PC-3 (cell line): Measurements from ENCODE around the gene SYT1. TPM values are rescaled to one million over a fixed set of nuclear protein-coding genes. Genes with fewer than 3 reads are reported as not detected.

ENCODE experiments used
- ATAC-seq: fragments of 200-7000 bp; cut with Tn5 transposase; 2 replicates; pipeline ENCODE4 v1.9.1; 2020; ENCODE audit warnings: mild to moderate bottlenecking, moderate library complexity
- BruUV-seq: library from RNA; stranded (reverse); fragments of 400-500 nt; replicated peaks from 2 replicates; lab custom pipeline; 2021; lab: Mats Ljungman, UMichigan
- CTCF ChIA-PET: fragments of 300-600 bp; sonication (Branson Sonifier 250); formaldehyde crosslinking; loops from one replicate; lab custom pipeline; 2022; ENCODE audit warnings: antibody characterized with exemption; lab: Charles Lee
- POLR2A ChIA-PET: fragments of 300-600 bp; sonication (Branson Sonifier 250); formaldehyde crosslinking; loops from one replicate; lab custom pipeline; 2022; ENCODE audit warnings: antibody characterized with exemption; ENCODE audit not compliant: unreplicated experiment; lab: Charles Lee
- DNase-seq: peaks from one replicate; pipeline ENCODE4 v3.0.0-alpha.2; 2015
- H2AFZ ChIP-seq: fragments of 300-600 bp; sonication (generic); 2 replicates; pipeline ENCODE4 v1.6.0; 2016; ENCODE audit warnings: antibody characterized with exemption, low read length
- H3F3A ChIP-seq: fragments of 300-600 bp; sonication (generic); one replicate; pipeline ENCODE4 v1.6.0; 2017; ENCODE audit warnings: antibody characterized with exemption, low read length, control low read depth, mild to moderate bottlenecking; ENCODE audit not compliant: unreplicated experiment
- H3K27ac ChIP-seq: fragments of 300-600 bp; sonication (generic); 2 replicates; pipeline ENCODE4 v1.5.1; 2016; ENCODE audit warnings: mild to moderate bottlenecking, low read length
- H3K27me3 ChIP-seq: fragments of 300-600 bp; sonication (generic); 2 replicates; pipeline ENCODE4 v1.6.1; 2016; ENCODE audit warnings: low read length, mixed read lengths
- H3K36me3 ChIP-seq: fragments of 300-600 bp; sonication (generic); 2 replicates; pipeline ENCODE4 v1.6.1; 2016; ENCODE audit warnings: low read depth, mixed run types, low read length, mixed read lengths
- H3K4me1 ChIP-seq: fragments of 300-600 bp; sonication (generic); 2 replicates; pipeline ENCODE4 v1.5.1; 2016; ENCODE audit warnings: low read length; ENCODE audit not compliant: insufficient read depth
- H3K4me2 ChIP-seq: fragments of 300-600 bp; sonication (generic); 2 replicates; pipeline ENCODE4 v1.6.0; 2016; ENCODE audit warnings: low read length
- H3K4me3 ChIP-seq: fragments of 300-600 bp; sonication (generic); 2 replicates; pipeline ENCODE4 v1.5.1; 2016; ENCODE audit warnings: mild to moderate bottlenecking, low read length, mixed read lengths
- H3K79me2 ChIP-seq: fragments of 300-600 bp; sonication (generic); 2 replicates; pipeline ENCODE4 v1.6.1; 2017; ENCODE audit warnings: low read length, mixed read lengths
- H3K9ac ChIP-seq: fragments of 300-600 bp; sonication (generic); 2 replicates; pipeline ENCODE4 v1.6.0; 2016; ENCODE audit warnings: mild to moderate bottlenecking, low read length
- H3K9me2 ChIP-seq: fragments of 300-600 bp; sonication (generic); replicated peaks from 2 replicates; pipeline ENCODE4 v1.6.1; 2016; ENCODE audit warnings: mixed run types, low read length, mixed read lengths
- H3K9me3 ChIP-seq: fragments of 300-600 bp; sonication (generic); 2 replicates; pipeline ENCODE4 v1.6.1; 2016; ENCODE audit warnings: low read length, mixed read lengths
- H4K20me1 ChIP-seq: fragments of 300-600 bp; sonication (generic); 2 replicates; pipeline ENCODE4 v1.6.1; 2016; ENCODE audit warnings: low read length, mixed read lengths
- CTCF ChIP-seq: fragments of 300-600 bp; sonication (generic); conservative IDR thresholded peaks from 2 replicates; pipeline ENCODE4 v1.5.1; 2017; ENCODE audit warnings: antibody characterized with exemption, low read depth, mild to moderate bottlenecking, low read length
- EZH2 ChIP-seq: fragments of 300-600 bp; sonication (generic); IDR thresholded peaks from one replicate; pipeline ENCODE4 v1.6.1; 2017; ENCODE audit warnings: antibody characterized with exemption, mild to moderate bottlenecking, low read length; ENCODE audit not compliant: unreplicated experiment
- EZH2phosphoT487 ChIP-seq: fragments of 300-600 bp; sonication (generic); IDR thresholded peaks from 2 replicates; pipeline ENCODE4 v1.6.1; 2018; ENCODE audit warnings: mild to moderate bottlenecking, antibody characterized with exemption, low read length, borderline replicate concordance
- intact Hi-C: fragments of 100-400 bp; cut with micrococcal nuclease; formaldehyde crosslinking; loops from 2 replicates; pipeline ENCODE4 v1.9.0; 2023
- total RNA-seq: library from RNA; depleted of rRNA; stranded (reverse); fragments of >200 nt; gene quantifications from 2 replicates; pipeline ENCODE4 v1.2.3, GENCODE V29; 2014

SYT1 gene
- total RNA-seq, 1 experiment from 2014 or later, result 0.51 TPM

GRCh38 chr12:78958941-78959340 lies 94.4 kb downstream of the SYT1 start:
- no peaks in the 10 kb centered on the region for H3F3A ChIP-seq
- H3K9me3 ChIP-seq, result no peaks in the 10 kb centered on the region
- no peaks in the 10 kb centered on the region for H4K20me1 ChIP-seq
- H3K9me2 ChIP-seq, result no peaks in the 10 kb centered on the region
- POLR2A ChIA-PET, result no interaction called here
- H2AFZ ChIP-seq, result no peak overlapping the region
- intact Hi-C loops, result no loop called here
- TF ChIP-seq CTCF (no peak), EZH2 (no peak), EZH2phosphoT487 (no peak)
- DNase-seq, result no peak
- no TSS peak for BruUV-seq
- H3K4me3 ChIP-seq, result no peak overlapping the region
- H3K27me3 ChIP-seq, result no peaks in the 10 kb centered on the region
- no peak overlapping the region for H3K27ac ChIP-seq
- H3K4me1 ChIP-seq, result peaks cover 7% of the 10 kb centered on the region
- no peak for ATAC-seq
- H3K9ac ChIP-seq, result no peak overlapping the region
- no peaks in the 10 kb centered on the region for H3K36me3 ChIP-seq
- CTCF ChIA-PET, result no interaction called here
- no peaks in the 10 kb centered on the region for H3K79me2 ChIP-seq
- no peak overlapping the region for H3K4me2 ChIP-seq

- Histone ChIP-seq H3K9ac (no peak overlapping the region), H3K9me2 (no peaks in the 10 kb centered on the region), H3K4me3 (no peak overlapping the region), H3K4me1 (peaks cover 13% of the 10 kb centered on the region), H4K20me1 (no peaks in the 10 kb centered on the region), H3K79me2 (no peaks in the 10 kb centered on the region), H3F3A (no peaks in the 10 kb centered on the region), H2AFZ (no peak overlapping the region), H3K9me3 (no peaks in the 10 kb centered on the region), H3K36me3 (no peaks in the 10 kb centered on the region), H3K27ac (no peak overlapping the region), H3K4me2 (no peak overlapping the region), H3K27me3 (no peaks in the 10 kb centered on the region)
- ChIA-PET POLR2A (no interaction called here), CTCF (no interaction called here)
- no peak for DNase-seq
- no TSS peak for BruUV-seq
- intact Hi-C loops, result no loop called here
- no peak for ATAC-seq
- TF ChIP-seq EZH2phosphoT487 (no peak), EZH2 (no peak), CTCF (no peak)
Measured at GRCh38 chr12:78959556-78959955, 95.0 kb downstream of the SYT1 start.

- intact Hi-C loops, result no loop called here
- Histone ChIP-seq H4K20me1 (no peaks in the 10 kb centered on the region), H3K79me2 (no peaks in the 10 kb centered on the region), H3K36me3 (no peaks in the 10 kb centered on the region), H3K9me2 (no peaks in the 10 kb centered on the region), H3K4me3 (no peak overlapping the region), H3K9me3 (no peaks in the 10 kb centered on the region), H3K4me2 (no peak overlapping the region), H3F3A (no peaks in the 10 kb centered on the region), H3K9ac (no peak overlapping the region), H3K27ac (no peak overlapping the region), H3K27me3 (no peaks in the 10 kb centered on the region), H3K4me1 (peaks cover 13% of the 10 kb centered on the region), H2AFZ (no peak overlapping the region)
- DNase-seq (no peak), ATAC-seq (no peak)
- CTCF ChIA-PET, result no interaction called here
- POLR2A ChIA-PET, result no interaction called here
- no TSS peak for BruUV-seq
- no peak for TF ChIP-seq EZH2phosphoT487
- TF ChIP-seq EZH2, result no peak
- no peak for TF ChIP-seq CTCF
Measured at GRCh38 chr12:78961171-78961570, 96.6 kb downstream of the SYT1 start.
